NCI-H446 (cell line): ENCODE data around the gene DNAH14.
"Not testable (repeated sequence)": the region's sequence is repeated elsewhere in the genome, so short reads cannot be mapped to it uniquely, and the experiment has no call there.

Experiments used
- DNase-seq, 2 experiments: peaks; one replicate each; lab custom pipeline; 2025; lab: John Stamatoyannopoulos, UW

Gene DNAH14

GRCh38 chr1:224996266-224996665 is 66.8 kb downstream of the DNAH14 start:
- DNase-seq: no peak

GRCh38 chr1:224998185-224998584 is 68.7 kb downstream of the DNAH14 start:
- no peak for DNase-seq

GRCh38 chr1:225004396-225004795 is 74.9 kb downstream of the DNAH14 start:
- DNase-seq: no peak

- not testable (repeated sequence) for DNase-seq
Observed at GRCh38 chr1:225006352-225006751, 76.9 kb downstream of the DNAH14 start.

- not testable (repeated sequence) for DNase-seq
Observed at GRCh38 chr1:225008050-225008449, 78.6 kb downstream of the DNAH14 start.

- no peak for DNase-seq
Observed at GRCh38 chr1:225021037-225021436, 91.6 kb downstream of the DNAH14 start.

GRCh38 chr1:225026701-225027100 is 97.2 kb downstream of the DNAH14 start:
- no peak for DNase-seq

- DNase-seq: not testable (repeated sequence)
Observed at GRCh38 chr1:225036441-225036840, 107.0 kb downstream of the DNAH14 start.

- DNase-seq: no peak
Observed at GRCh38 chr1:225042263-225042662, 112.8 kb downstream of the DNAH14 start.

GRCh38 chr1:225044258-225044657 is 114.8 kb downstream of the DNAH14 start:
- no peak for DNase-seq

GRCh38 chr1:225049594-225049993 is 120.1 kb downstream of the DNAH14 start:
- DNase-seq: no peak

GRCh38 chr1:225063722-225064121 is 134.2 kb downstream of the DNAH14 start:
- no peak for DNase-seq

GRCh38 chr1:225070972-225071371 is 141.5 kb downstream of the DNAH14 start:
- no peak for DNase-seq

GRCh38 chr1:225097175-225097574 is 167.7 kb downstream of the DNAH14 start:
- DNase-seq: no peak

- DNase-seq: no peak
Observed at GRCh38 chr1:225111000-225111399, 181.5 kb downstream of the DNAH14 start.

- no peak for DNase-seq
Observed at GRCh38 chr1:225113265-225113664, 183.8 kb downstream of the DNAH14 start.

GRCh38 chr1:225114354-225114990 is 185.0 kb downstream of the DNAH14 start:
- DNase-seq: no peak

GRCh38 chr1:225119307-225119706 is 189.8 kb downstream of the DNAH14 start:
- DNase-seq: no peak

GRCh38 chr1:225121095-225121494 is 191.6 kb downstream of the DNAH14 start:
- DNase-seq: no peak

- no peak for DNase-seq
Observed at GRCh38 chr1:225131869-225132268, 202.4 kb downstream of the DNAH14 start.

- peak; percentile 26 to 56 for DNase-seq
Observed at GRCh38 chr1:225137976-225138375, 208.5 kb downstream of the DNAH14 start.

- DNase-seq: no peak
Observed at GRCh38 chr1:225143001-225143400, 213.5 kb downstream of the DNAH14 start.

- DNase-seq: no peak
Observed at GRCh38 chr1:225146478-225146877, 217.0 kb downstream of the DNAH14 start.

GRCh38 chr1:225147791-225148190 is 218.3 kb downstream of the DNAH14 start:
- DNase-seq: not testable (repeated sequence)
